ENCODE measurements around the gene DPEP2. TPM values are rescaled to one million over a fixed set of nuclear protein-coding genes. Genes with fewer than 3 reads are reported as not detected.
A peak's percentile ranks its signal among the peaks of the same experiment; 100 is the strongest.

Gene DPEP2
- total and polyA plus RNA-seq, 2 of the 13 experiments (the other 11 are each of a cell fraction or from before 2014, with no cell fraction given) = 0.18 TPM; not detected in 1

DNA sequence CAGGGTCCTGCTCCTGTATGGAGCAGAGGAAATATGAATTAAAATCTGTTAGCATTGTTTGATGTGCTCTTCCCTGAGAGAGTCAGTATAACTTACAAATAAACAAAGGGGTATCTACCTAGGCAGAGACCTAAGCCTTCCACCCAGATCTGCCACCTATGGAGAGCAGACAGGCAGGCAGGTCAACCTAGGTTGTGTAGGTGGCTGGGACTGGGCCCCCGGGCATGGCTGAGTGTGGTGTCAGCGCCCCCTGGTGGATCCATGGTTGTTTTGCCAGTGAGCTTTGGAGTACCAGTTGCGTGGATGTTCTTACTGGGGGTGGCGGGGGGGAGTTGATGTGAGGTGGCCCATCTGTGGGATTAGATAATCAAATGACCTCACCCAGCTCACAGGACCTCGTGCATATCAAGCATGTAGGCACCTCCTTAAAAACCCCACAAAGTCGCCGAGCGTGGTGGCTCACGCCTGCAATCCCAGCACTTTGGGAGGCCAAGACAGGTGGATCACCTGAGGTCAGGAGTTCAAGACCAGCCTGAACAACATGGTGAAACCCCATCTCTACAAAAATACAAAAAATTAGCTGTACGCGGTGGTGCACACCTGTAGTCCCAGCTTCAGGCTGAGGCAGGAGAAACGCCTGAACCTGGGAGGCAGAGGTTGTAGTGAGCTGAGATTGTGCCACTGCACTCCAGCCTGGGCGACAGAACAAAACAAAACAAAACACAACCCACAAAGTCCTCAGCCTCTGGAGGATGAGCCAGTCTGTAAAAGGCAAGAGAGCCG, 41.4 kb upstream of the DPEP2 start (continued):
- TF ChIP-seq ZNF775 (CRISPR knock-in tag; IDR thresholded peaks at IDR 0.05; ENCODE audit: borderline replicate concordance) (no peak), ZNF430 (CRISPR knock-in tag; IDR thresholded peaks at IDR 0.05) (no peak), HOXD1 (CRISPR knock-in tag; IDR thresholded peaks at IDR 0.05) (no peak), ZNF552 (CRISPR knock-in tag; IDR thresholded peaks at IDR 0.05; ENCODE audit: borderline replicate concordance) (no peak), MTF2 (CRISPR knock-in tag; IDR thresholded peaks at IDR 0.05; ENCODE audit: borderline replicate concordance) (no peak), ZSCAN9 (CRISPR knock-in tag; IDR thresholded peaks at IDR 0.05; ENCODE audit: borderline replicate concordance) (no peak), NFE2L1 (CRISPR knock-in tag; IDR thresholded peaks at IDR 0.05; ENCODE audit: borderline replicate concordance) (no peak), AHR (CRISPR knock-in tag; IDR thresholded peaks at IDR 0.05) (no peak), ZNF672 (CRISPR knock-in tag; IDR thresholded peaks at IDR 0.05) (no peak), ZNF556 (CRISPR knock-in tag; IDR thresholded peaks at IDR 0.05; ENCODE audit: borderline replicate concordance) (no peak), ZNF761 (CRISPR knock-in tag; conservative IDR thresholded peaks at IDR 0.05) (0 out of 2 replicates have a peak, but pooled peaks have one; percentile 48), MTA3 (CRISPR knock-in tag; IDR thresholded peaks at IDR 0.05) (no peak), ZFP36L2 (CRISPR knock-in tag; IDR thresholded peaks at IDR 0.05) (no peak), ZNF781 (CRISPR knock-in tag; IDR thresholded peaks at IDR 0.05; ENCODE audit: borderline replicate concordance, not compliant biosample characterization) (no peak), FOXJ3 (CRISPR knock-in tag; IDR thresholded peaks at IDR 0.05; ENCODE audit: borderline replicate concordance) (no peak), ZNF747 (CRISPR knock-in tag; IDR thresholded peaks at IDR 0.05; ENCODE audit: borderline replicate concordance) (peak; percentile 59; the same call in 1 of the 2 replicates), SYNCRIP (IDR thresholded peaks at IDR 0.05; ENCODE audit: insufficient read depth, low read depth, low read length) (no peak), BCL6 (CRISPR knock-in tag; IDR thresholded peaks at IDR 0.05) (no peak)
- TF ChIP-seq, protein P1, sequence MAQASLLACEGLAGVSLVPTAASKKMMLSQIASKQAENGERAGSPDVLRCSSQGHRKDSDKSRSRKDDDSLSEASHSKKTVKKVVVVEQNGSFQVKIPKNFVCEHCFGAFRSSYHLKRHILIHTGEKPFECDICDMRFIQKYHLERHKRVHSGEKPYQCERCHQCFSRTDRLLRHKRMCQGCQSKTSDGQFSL (CRISPR knock-in tag; IDR thresholded peaks at IDR 0.05) = peak; percentile 81; the same call in 1 of the 2 replicates
- TF ChIP-seq, protein P2, sequence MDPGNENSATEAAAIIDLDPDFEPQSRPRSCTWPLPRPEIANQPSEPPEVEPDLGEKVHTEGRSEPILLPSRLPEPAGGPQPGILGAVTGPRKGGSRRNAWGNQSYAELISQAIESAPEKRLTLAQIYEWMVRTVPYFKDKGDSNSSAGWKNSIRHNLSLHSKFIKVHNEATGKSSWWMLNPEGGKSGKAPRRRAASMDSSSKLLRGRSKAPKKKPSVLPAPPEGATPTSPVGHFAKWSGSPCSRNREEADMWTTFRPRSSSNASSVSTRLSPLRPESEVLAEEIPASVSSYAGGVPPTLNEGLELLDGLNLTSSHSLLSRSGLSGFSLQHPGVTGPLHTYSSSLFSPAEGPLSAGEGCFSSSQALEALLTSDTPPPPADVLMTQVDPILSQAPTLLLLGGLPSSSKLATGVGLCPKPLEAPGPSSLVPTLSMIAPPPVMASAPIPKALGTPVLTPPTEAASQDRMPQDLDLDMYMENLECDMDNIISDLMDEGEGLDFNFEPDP (CRISPR knock-in tag; conservative IDR thresholded peaks at IDR 0.05) = no peak
- TF ChIP-seq, protein P3, sequence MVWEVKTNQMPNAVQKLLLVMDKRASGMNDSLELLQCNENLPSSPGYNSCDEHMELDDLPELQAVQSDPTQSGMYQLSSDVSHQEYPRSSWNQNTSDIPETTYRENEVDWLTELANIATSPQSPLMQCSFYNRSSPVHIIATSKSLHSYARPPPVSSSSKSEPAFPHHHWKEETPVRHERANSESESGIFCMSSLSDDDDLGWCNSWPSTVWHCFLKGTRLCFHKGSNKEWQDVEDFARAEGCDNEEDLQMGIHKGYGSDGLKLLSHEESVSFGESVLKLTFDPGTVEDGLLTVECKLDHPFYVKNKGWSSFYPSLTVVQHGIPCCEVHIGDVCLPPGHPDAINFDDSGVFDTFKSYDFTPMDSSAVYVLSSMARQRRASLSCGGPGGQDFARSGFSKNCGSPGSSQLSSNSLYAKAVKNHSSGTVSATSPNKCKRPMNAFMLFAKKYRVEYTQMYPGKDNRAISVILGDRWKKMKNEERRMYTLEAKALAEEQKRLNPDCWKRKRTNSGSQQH (CRISPR knock-in tag; IDR thresholded peaks at IDR 0.05; ENCODE audit: low read depth) = no peak
- TF ChIP-seq, protein P4, sequence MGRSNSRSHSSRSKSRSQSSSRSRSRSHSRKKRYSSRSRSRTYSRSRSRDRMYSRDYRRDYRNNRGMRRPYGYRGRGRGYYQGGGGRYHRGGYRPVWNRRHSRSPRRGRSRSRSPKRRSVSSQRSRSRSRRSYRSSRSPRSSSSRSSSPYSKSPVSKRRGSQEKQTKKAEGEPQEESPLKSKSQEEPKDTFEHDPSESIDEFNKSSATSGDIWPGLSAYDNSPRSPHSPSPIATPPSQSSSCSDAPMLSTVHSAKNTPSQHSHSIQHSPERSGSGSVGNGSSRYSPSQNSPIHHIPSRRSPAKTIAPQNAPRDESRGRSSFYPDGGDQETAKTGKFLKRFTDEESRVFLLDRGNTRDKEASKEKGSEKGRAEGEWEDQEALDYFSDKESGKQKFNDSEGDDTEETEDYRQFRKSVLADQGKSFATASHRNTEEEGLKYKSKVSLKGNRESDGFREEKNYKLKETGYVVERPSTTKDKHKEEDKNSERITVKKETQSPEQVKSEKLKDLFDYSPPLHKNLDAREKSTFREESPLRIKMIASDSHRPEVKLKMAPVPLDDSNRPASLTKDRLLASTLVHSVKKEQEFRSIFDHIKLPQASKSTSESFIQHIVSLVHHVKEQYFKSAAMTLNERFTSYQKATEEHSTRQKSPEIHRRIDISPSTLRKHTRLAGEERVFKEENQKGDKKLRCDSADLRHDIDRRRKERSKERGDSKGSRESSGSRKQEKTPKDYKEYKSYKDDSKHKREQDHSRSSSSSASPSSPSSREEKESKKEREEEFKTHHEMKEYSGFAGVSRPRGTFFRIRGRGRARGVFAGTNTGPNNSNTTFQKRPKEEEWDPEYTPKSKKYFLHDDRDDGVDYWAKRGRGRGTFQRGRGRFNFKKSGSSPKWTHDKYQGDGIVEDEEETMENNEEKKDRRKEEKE (IDR thresholded peaks at IDR 0.05) = no peak

Measured in HepG2 (cell line).